Small intestine (tissue), 7 donors: ENCODE measurements around the gene PCDHGA12. TPM values are rescaled to one million over a fixed set of nuclear protein-coding genes. Genes with fewer than 3 reads are reported as not detected.

Experiments
- DNase-seq, 2 donors: peaks; one replicate each; pipeline versions ENCODE4 v3.0.0 to v3.0.0-alpha.2; 2013
- FAIRE-seq: peaks from 2 replicates; lab custom pipeline; 2012; peaks lifted over from hg19 to GRCh38; lab: Jason Lieb, UNC
- H3K27ac ChIP-seq, 3 donors: one replicate each; pipeline ENCODE4 v1.5.1; 2013; ENCODE audit warnings: low read length in 2 of 3, mild to moderate bottlenecking in 2 of 3, control low read depth in 1 of 3, inconsistent platforms in 1 of 3, low read depth in 1 of 3, moderate library complexity in 1 of 3
- H3K27me3 ChIP-seq, 3 donors: one replicate each; pipeline ENCODE4 v1.6.1; 2013; ENCODE audit warnings: low read length in 3 of 3, inconsistent platforms in 1 of 3; ENCODE audit not compliant: control insufficient read depth in 3 of 3, insufficient read depth in 3 of 3
- H3K36me3 ChIP-seq, 3 donors: one replicate each; pipeline ENCODE4 v1.6.1; 2013; ENCODE audit warnings: low read length in 3 of 3, inconsistent platforms in 1 of 3, low read depth in 1 of 3, mild to moderate bottlenecking in 1 of 3, moderate library complexity in 1 of 3; ENCODE audit not compliant: control insufficient read depth in 3 of 3, insufficient read depth in 2 of 3
- H3K4me1 ChIP-seq, 3 donors: one replicate each; pipeline ENCODE4 v1.6.1; 2013; ENCODE audit warnings: low read length in 2 of 3, inconsistent platforms in 1 of 3, low read depth in 1 of 3, mild to moderate bottlenecking in 1 of 3, moderate library complexity in 1 of 3; ENCODE audit not compliant: control insufficient read depth in 3 of 3, insufficient read depth in 2 of 3
- H3K4me3 ChIP-seq, 3 donors: one replicate each; pipeline ENCODE4 v1.5.1; 2013; ENCODE audit warnings: low read length in 3 of 3, control low read depth in 1 of 3, inconsistent platforms in 1 of 3, low read depth in 1 of 3, mild to moderate bottlenecking in 1 of 3, moderate library complexity in 1 of 3
- H3K9me3 ChIP-seq, 2 donors: one replicate each; pipeline ENCODE4 v1.6.1; 2013; ENCODE audit warnings: low read depth in 1 of 2, low read length in 1 of 2; ENCODE audit not compliant: control insufficient read depth in 2 of 2, insufficient read depth in 1 of 2
- WGBS, 3 donors: extraction: QIAGEN DNeasy Blood & Tissue Kit; methylation state at CpG; one replicate each; pipeline ENCODE4 v1.1.7; 2013; 5-methylcytosine and 5-hydroxymethylcytosine counted together
- polyA plus RNA-seq, 4 donors: library from polyadenylated mRNA; stranded (reverse) in 3 of 4; unstranded in 1 of 4; fragments of 200-250 nt in 3 of 4; fragments of 120-200 nt in 1 of 4; gene quantifications; one replicate each; pipeline versions ENCODE4 v1.2.1 to v1.2.3, GENCODE V29; 2013
- donor health status: healthy with polysubstance abuse.
- donor health status: control.
- donor health status: control.
- donor health status: Bipolar disorder and iron deficiency.
- donor health status: healthy.

PCDHGA12 gene
- polyA plus RNA-seq, 4 donors, result 0.41 to 1.5 (median 0.54) TPM; not detected in 1

- Histone ChIP-seq H3K36me3 (no peaks in the 10 kb centered on the region), H3K27me3 (peaks cover 0 to 2% (median 0%) of the 10 kb centered on the region in 3 donors), H3K4me1 (no peaks in the 10 kb centered on the region), H3K9me3 (peaks cover 0 to 39% of the 10 kb centered on the region in 2 donors), H3K4me3 (no peak overlapping the region), H3K27ac (no peak overlapping the region)
- WGBS, 3 donors, result 50 to 68% (median 68%) methylated on average over 50 of the region's 50 CpGs
- FAIRE-seq (no peak), DNase-seq (no peak)
These were observed 11.4 kb downstream of the PCDHGA12 start for GRCh38 chr5:141441571-141442170.

- H3K27me3 ChIP-seq, result no peaks in the 10 kb centered on the region
- DNase-seq (no peak), FAIRE-seq (no peak)
- 92 to 94% (median 94%) methylated on average over 3 of the region's 3 CpGs for WGBS, 3 donors
- peaks cover 0 to 2% of the 10 kb centered on the region in 2 donors for H3K9me3 ChIP-seq
- no peak overlapping the region for H3K4me3 ChIP-seq
- peaks cover 0 to 2% (median 0%) of the 10 kb centered on the region in 3 donors for H3K36me3 ChIP-seq
- no peaks in the 10 kb centered on the region for H3K4me1 ChIP-seq
- no peak overlapping the region for H3K27ac ChIP-seq
These were observed 35.0 kb downstream of the PCDHGA12 start for GRCh38 chr5:141465351-141465750.

DNA sequence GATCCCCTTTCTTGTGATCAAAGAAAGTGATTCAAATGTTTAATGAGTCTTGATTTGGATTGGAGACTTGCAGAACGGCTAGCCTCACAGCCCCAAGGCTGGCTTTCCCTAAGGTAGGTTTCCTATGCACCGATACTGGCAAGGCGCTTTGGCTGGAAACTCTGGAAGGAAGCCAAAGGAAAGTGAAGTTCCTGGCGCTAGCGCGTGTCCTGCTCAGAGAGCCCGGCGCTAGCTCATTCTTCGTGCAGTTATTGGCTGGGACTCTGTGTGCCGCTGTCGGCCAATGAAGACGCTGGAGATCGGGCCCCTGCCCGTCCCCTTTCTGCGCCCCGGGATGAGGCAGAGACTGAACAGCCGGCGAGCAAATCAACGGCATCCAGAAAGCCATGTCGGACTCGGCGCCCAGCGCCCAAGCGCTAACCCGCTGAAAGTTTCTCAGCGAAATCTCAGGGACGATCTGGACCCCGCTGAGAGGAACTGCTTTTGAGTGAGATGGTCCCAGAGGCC, 45.4 kb downstream of the PCDHGA12 start, which contains the start of gene PCDHGC3:
TSS of gene PCDHGC3 (plus strand) at position 342 of the 507 bp plus-strand sequence. CDS start at position 493, 151 bp downstream.
- Histone ChIP-seq H3K4me1 (peaks cover 0 to 17% (median 0%) of the 10 kb centered on the region in 3 donors), H3K4me3 (peak within 1 kb of the TSS; percentile 33 to 60 (median 37)), H3K36me3 (peaks cover 0 to 2% (median 0%) of the 10 kb centered on the region in 3 donors), H3K9me3 (peaks cover 0 to 4% of the 10 kb centered on the region in 2 donors), H3K27me3 (peaks cover 0 to 40% (median 6%) of the 10 kb centered on the region in 3 donors), H3K27ac (peak within 1 kb of the TSS in 2 of 3 donors; percentile 56 to 86)
- DNase-seq, result peak; percentile 80 to 87
- WGBS, 3 donors, result 0 to 2% (median 1%) methylated on average over 28 of the region's 28 CpGs
- no peak for FAIRE-seq

DNA sequence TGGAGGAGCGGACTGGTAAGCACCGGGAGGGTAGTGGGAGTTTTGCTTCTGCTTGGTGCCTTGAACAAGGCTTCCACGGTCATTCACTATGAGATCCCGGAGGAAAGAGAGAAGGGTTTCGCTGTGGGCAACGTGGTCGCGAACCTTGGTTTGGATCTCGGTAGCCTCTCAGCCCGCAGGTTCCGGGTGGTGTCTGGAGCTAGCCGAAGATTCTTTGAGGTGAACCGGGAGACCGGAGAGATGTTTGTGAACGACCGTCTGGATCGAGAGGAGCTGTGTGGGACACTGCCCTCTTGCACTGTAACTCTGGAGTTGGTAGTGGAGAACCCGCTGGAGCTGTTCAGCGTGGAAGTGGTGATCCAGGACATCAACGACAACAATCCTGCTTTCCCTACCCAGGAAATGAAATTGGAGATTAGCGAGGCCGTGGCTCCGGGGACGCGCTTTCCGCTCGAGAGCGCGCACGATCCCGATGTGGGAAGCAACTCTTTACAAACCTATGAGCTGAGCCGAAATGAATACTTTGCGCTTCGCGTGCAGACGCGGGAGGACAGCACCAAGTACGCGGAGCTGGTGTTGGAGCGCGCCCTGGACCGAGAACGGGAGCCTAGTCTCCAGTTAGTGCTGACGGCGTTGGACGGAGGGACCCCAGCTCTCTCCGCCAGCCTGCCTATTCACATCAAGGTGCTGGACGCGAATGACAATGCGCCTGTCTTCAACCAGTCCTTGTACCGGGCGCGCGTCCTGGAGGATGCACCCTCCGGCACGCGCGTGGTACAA, 46.0 kb downstream of the PCDHGA12 start:
- H3K27me3 ChIP-seq, result peaks cover 0 to 40% (median 6%) of the 10 kb centered on the region in 3 donors
- H3K4me1 ChIP-seq, result peaks cover 0 to 17% (median 0%) of the 10 kb centered on the region in 3 donors
- peaks cover 0 to 4% of the 10 kb centered on the region in 2 donors for H3K9me3 ChIP-seq
- 1 to 4% (median 2%) methylated on average over 58 of the region's 58 CpGs for WGBS, 3 donors
- peak; percentile 49 to 69 for DNase-seq
- peaks cover 0 to 2% (median 0%) of the 10 kb centered on the region in 3 donors for H3K36me3 ChIP-seq
- no peak for FAIRE-seq
- peak overlapping the region in 2 of 3 donors; percentile 56 to 86 for H3K27ac ChIP-seq
- H3K4me3 ChIP-seq, result peak overlapping the region; percentile 33 to 60 (median 37)

DNA sequence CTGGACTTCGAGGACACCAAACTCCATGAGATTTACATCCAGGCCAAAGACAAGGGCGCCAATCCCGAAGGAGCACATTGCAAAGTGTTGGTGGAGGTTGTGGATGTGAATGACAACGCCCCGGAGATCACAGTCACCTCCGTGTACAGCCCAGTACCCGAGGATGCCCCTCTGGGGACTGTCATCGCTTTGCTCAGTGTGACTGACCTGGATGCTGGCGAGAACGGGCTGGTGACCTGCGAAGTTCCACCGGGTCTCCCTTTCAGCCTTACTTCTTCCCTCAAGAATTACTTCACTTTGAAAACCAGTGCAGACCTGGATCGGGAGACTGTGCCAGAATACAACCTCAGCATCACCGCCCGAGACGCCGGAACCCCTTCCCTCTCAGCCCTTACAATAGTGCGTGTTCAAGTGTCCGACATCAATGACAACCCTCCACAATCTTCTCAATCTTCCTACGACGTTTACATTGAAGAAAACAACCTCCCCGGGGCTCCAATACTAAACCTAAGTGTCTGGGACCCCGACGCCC, 46.8 kb downstream of the PCDHGA12 start:
- peak overlapping the region in 1 of 3 donors; percentile 86 for H3K27ac ChIP-seq
- peaks cover 0 to 40% (median 6%) of the 10 kb centered on the region in 3 donors for H3K27me3 ChIP-seq
- H3K9me3 ChIP-seq, result peaks cover 0 to 4% of the 10 kb centered on the region in 2 donors
- H3K36me3 ChIP-seq, result peaks cover 0 to 2% (median 0%) of the 10 kb centered on the region in 3 donors
- FAIRE-seq, result no peak
- H3K4me1 ChIP-seq, result peaks cover 0 to 17% (median 0%) of the 10 kb centered on the region in 3 donors
- H3K4me3 ChIP-seq, result peak overlapping the region in 2 of 3 donors; percentile 37 to 60
- 24 to 35% (median 31%) methylated on average over 24 of the region's 24 CpGs for WGBS, 3 donors
- DNase-seq, result no peak

DNA sequence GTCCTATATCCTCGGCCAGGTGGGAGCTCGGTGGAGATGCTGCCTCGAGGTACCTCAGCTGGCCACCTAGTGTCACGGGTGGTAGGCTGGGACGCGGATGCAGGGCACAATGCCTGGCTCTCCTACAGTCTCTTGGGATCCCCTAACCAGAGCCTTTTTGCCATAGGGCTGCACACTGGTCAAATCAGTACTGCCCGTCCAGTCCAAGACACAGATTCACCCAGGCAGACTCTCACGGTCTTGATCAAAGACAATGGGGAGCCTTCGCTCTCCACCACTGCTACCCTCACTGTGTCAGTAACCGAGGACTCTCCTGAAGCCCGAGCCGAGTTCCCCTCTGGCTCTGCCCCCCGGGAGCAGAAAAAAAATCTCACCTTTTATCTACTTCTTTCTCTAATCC, 47.5 kb downstream of the PCDHGA12 start:
- FAIRE-seq (no peak), DNase-seq (no peak)
- Histone ChIP-seq H3K4me3 (peak overlapping the region in 2 of 3 donors; percentile 17 to 60), H3K27ac (no peak overlapping the region), H3K9me3 (peaks cover 0 to 4% of the 10 kb centered on the region in 2 donors), H3K36me3 (peaks cover 0 to 2% (median 0%) of the 10 kb centered on the region in 3 donors), H3K27me3 (peaks cover 0 to 40% (median 6%) of the 10 kb centered on the region in 3 donors), H3K4me1 (peaks cover 0 to 17% (median 0%) of the 10 kb centered on the region in 3 donors)
- 35 to 46% (median 41%) methylated on average over 13 of the region's 13 CpGs for WGBS, 3 donors

GRCh38 chr5:141478321-141478945, 48.1 kb downstream of the PCDHGA12 start:
- DNase-seq (peak; percentile 79), FAIRE-seq (no peak)
- peaks cover 0 to 4% of the 10 kb centered on the region in 2 donors for H3K9me3 ChIP-seq
- WGBS, 3 donors, result 9 to 22% (median 16%) methylated on average over 20 of the region's 20 CpGs
- peaks cover 0 to 2% (median 0%) of the 10 kb centered on the region in 3 donors for H3K36me3 ChIP-seq
- peaks cover 0 to 17% (median 0%) of the 10 kb centered on the region in 3 donors for H3K4me1 ChIP-seq
- H3K4me3 ChIP-seq, result peak overlapping the region in 2 of 3 donors; percentile 17 to 60
- H3K27me3 ChIP-seq, result peaks cover 0 to 42% (median 6%) of the 10 kb centered on the region in 3 donors
- no peak overlapping the region for H3K27ac ChIP-seq
